H1 (cell line): ENCODE data around the gene GABRB2. TPM values are rescaled to one million over a fixed set of nuclear protein-coding genes. Genes with fewer than 3 reads are reported as not detected.

Source experiments
- KDM4A ChIP-seq: IDR thresholded peaks from one replicate; pipeline ENCODE4 v1.7.1; 2012; ENCODE audit warnings: low read depth, mild to moderate bottlenecking, moderate library complexity, low read length, inconsistent platforms; ENCODE audit not compliant: severe bottlenecking
- KDM5A ChIP-seq: fragments of 200-600 bp; IDR thresholded peaks from 2 replicates; pipeline ENCODE4 v1.7.1; 2012; ENCODE audit warnings: mild to moderate bottlenecking, low read length, inconsistent platforms, mixed read lengths
- RBBP5 ChIP-seq: IDR thresholded peaks from 2 replicates; pipeline ENCODE4 v1.7.1; 2012; ENCODE audit warnings: low read depth, mild to moderate bottlenecking, inconsistent platforms, low read length, moderate library complexity, borderline replicate concordance
- RXRA ChIP-seq: IDR thresholded peaks from 2 replicates; pipeline ENCODE4 v1.6.1; 2011; ENCODE audit warnings: low read depth, mild to moderate bottlenecking, low read length, moderate library complexity; ENCODE audit not compliant: insufficient read depth
- SIN3A ChIP-seq, 2 experiments: IDR thresholded peaks in 1 of 2; conservative IDR thresholded peaks in 1 of 2; 2 replicates each; pipeline ENCODE4 v1.6.1; 2011 to 2012; ENCODE audit warnings: low read length in 2 of 2, improper control_type of control experiment in 1 of 2, low read depth in 1 of 2, mild to moderate bottlenecking in 1 of 2
- SP1 ChIP-seq: IDR thresholded peaks from 2 replicates; pipeline ENCODE4 v1.6.1; 2011; ENCODE audit warnings: low read depth, low read length
- polyA plus RNA-seq, 7 experiments: library from polyadenylated mRNA; depleted of rRNA in 3 of 7; stranded (reverse) in 5 of 7; unstranded in 2 of 7; fragments of >200 nt in 5 of 7; fragments of 200-250 nt in 2 of 7; gene quantifications; 1 replicate in 5 of 7; 2 replicates in 1 of 7; 4 replicates in 1 of 7; pipeline versions ENCODE4 v1.2.1 to v1.2.3, GENCODE V29; 2011 to 2013; ENCODE audit warnings: missing spikeins in 2 of 7, mixed read lengths in 2 of 7
- total RNA-seq: library from RNA; stranded (reverse); fragmentation: NEBNext Ultra II Directional; extraction: Animal tissue kit (Norgen Biotek cat#: 25700); gene quantifications from 2 replicates; pipeline ENCODE4 v1.2.1, GENCODE V29; 2021
- TF ChIP-seq, protein P1 (sequence below): IDR thresholded peaks from 2 replicates; pipeline ENCODE4 v1.6.1; 2011; ENCODE audit warnings: low read depth, mild to moderate bottlenecking, low read length; ENCODE audit not compliant: insufficient read depth

Gene GABRB2
- total and polyA plus RNA-seq, 2 of the 8 experiments (the other 6 are each of a cell fraction or from before 2014, with no cell fraction given), result 0.54 to 1.9 TPM

DNA sequence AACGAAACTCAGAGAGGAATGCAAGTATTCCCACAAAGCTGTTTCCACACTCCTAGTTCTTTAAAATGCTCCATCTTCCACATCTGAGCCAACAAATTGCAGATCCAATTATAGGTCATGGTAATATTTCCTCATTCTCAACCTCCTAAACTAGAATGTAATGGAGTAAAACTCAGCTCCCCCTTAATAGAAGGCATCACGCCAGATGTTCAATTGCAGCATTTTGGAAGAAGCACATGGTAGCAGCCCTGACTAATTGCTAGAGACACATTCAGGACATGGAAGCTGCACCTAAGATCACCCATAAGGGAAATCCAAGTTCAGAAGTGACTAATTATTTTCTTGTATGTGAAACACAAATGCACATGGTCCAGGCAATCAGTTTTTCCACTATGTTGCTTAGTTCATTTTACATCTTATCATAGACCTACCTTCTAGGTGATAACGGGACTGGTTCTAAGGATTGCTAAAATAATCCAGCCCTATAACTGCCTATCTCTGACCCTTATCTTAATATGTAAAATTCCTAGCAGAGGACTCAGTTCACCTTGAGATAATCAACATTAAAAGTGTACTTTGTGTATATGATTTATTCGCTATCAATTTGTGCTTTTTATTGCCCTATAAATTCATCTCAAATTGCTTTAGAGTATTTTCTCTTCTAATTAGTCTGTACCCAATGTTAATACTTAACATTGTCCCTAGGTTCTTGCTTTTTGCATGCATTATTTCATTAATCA lies 75.1 kb downstream of the GABRB2 start (continued):
- no peak for TF ChIP-seq KDM4A
- no peak for TF ChIP-seq SIN3A (conservative IDR thresholded peaks at IDR 0.05 in 1 of 2, IDR thresholded peaks at IDR 0.05 in 1 of 2; ENCODE audit: low read depth in 1 of 2, low read length in 2 of 2)
- TF ChIP-seq SP1, result no peak
- TF ChIP-seq RXRA, result no peak
- TF ChIP-seq, protein P1, sequence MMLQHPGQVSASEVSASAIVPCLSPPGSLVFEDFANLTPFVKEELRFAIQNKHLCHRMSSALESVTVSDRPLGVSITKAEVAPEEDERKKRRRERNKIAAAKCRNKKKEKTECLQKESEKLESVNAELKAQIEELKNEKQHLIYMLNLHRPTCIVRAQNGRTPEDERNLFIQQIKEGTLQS, result no peak
- no peak for TF ChIP-seq RBBP5
- TF ChIP-seq KDM5A, result no peak
- TF ChIP-seq, all 59 proteins: peak for 0
